ENCODE data around the gene ZFHX2. TPM values are rescaled to one million over a fixed set of nuclear protein-coding genes. Genes with fewer than 3 reads are reported as not detected.
"Not testable (repeated sequence)": the region's sequence is repeated elsewhere in the genome, so short reads cannot be mapped to it uniquely, and the experiment has no call there.

Gene ZFHX2
- total and polyA plus RNA-seq, 2 of the 13 experiments (the other 11 are each of a cell fraction or from before 2014, with no cell fraction given), result 0.17 to 0.44 TPM

GRCh38 chr14:23583761-23584526, 32.4 kb upstream of the ZFHX2 start (continued):
- TF ChIP-seq TFE3 (CRISPR knock-in tag; IDR thresholded peaks at IDR 0.05) (peak; percentile 63), ZKSCAN8 (CRISPR knock-in tag; IDR thresholded peaks at IDR 0.05; ENCODE audit: borderline replicate concordance) (peak; percentile 95), ZMYM4 (CRISPR knock-in tag; IDR thresholded peaks at IDR 0.05) (peak; percentile 95), BRF2 (CRISPR knock-in tag; IDR thresholded peaks at IDR 0.05) (peak; percentile 99), ZFP36L2 (CRISPR knock-in tag; IDR thresholded peaks at IDR 0.05) (peak; percentile 97), USF2 (IDR thresholded peaks at IDR 0.05; ENCODE audit: low read depth, low read length) (0 out of 2 replicates have a peak, but pooled peaks have one; percentile 6), ZNF205 (CRISPR knock-in tag; IDR thresholded peaks at IDR 0.05) (peak; percentile 89; the same call in 1 of the 2 replicates), ZNF329 (CRISPR knock-in tag; IDR thresholded peaks at IDR 0.05; ENCODE audit: low read depth) (peak; percentile 83), HHEX (CRISPR knock-in tag; IDR thresholded peaks at IDR 0.05) (peak; percentile 60), ZNF775 (CRISPR knock-in tag; IDR thresholded peaks at IDR 0.05; ENCODE audit: borderline replicate concordance) (peak; percentile 94), BRD4 (CRISPR knock-in tag; IDR thresholded peaks at IDR 0.05) (peak; percentile 82; the same call in 1 of the 2 replicates), ZNF274 (CRISPR knock-in tag; IDR thresholded peaks at IDR 0.05) (peak; percentile 95; the same call in 1 of the 2 replicates), ZNF563 (CRISPR knock-in tag; IDR thresholded peaks at IDR 0.05) (peak; percentile 70; the same call in 1 of the 2 replicates), ZXDC (CRISPR knock-in tag; IDR thresholded peaks at IDR 0.05) (peak; percentile 75; the same call in 1 of the 2 replicates), PITX1 (CRISPR knock-in tag; IDR thresholded peaks at IDR 0.05) (peak; percentile 10; the same call in 1 of the 2 replicates), HMG20B (CRISPR knock-in tag; conservative IDR thresholded peaks at IDR 0.05) (peak; percentile 38; the same call in 1 of the 2 replicates), STAT6 (CRISPR knock-in tag; IDR thresholded peaks at IDR 0.05; ENCODE audit: borderline replicate concordance) (peak; percentile 27; the same call in 1 of the 2 replicates), NCOA5 (CRISPR knock-in tag; IDR thresholded peaks at IDR 0.05) (peak; percentile 100)
- not testable (repeated sequence) for TF ChIP-seq USF2 (CRISPR knock-in tag; IDR thresholded peaks at IDR 0.05; ENCODE audit: borderline replicate concordance)

All from HepG2 (cell line).